ENCODE data around the gene CABP4.

DNA sequence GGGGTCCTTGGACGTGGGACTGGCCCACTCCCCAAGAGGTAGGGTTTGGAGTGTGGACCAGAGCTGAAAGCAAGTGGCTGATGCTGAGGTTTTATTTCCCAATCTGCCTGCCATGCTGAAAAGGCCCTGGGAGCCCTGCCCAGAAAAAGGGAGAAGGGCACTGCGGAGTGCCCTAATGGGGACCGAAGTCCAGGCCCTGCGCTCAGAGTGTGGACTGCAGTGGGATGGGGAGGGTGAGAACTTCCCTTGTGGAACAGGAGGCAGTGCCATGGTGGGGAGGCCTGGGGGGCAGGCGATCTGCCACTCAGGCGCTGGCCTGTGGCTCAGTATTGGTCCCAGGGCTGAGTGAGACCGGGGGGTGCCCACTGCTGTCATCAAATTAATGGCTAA lies 6.9 kb upstream of the CABP4 start:
- TF ChIP-seq EZH2 (IDR thresholded peaks at IDR 0.05; ENCODE audit: borderline replicate concordance, low read depth, low read length, severe bottlenecking) (no peak), POLR2A (IDR thresholded peaks at IDR 0.05; ENCODE audit: low read depth, low read length) (no peak), CTCF (IDR thresholded peaks at IDR 0.05; ENCODE audit: extremely low read depth in 1 of 2, insufficient read depth in 1 of 2, low read depth in 1 of 2, low read length in 2 of 2) (no peak)
